H1 (cell line): ENCODE results near the gene LPAR2. TPM values are rescaled to one million over a fixed set of nuclear protein-coding genes. Genes with fewer than 3 reads are reported as not detected.

Experiments used
- polyA plus RNA-seq, 7 experiments: library from polyadenylated mRNA; depleted of rRNA in 3 of 7; stranded (reverse) in 5 of 7; unstranded in 2 of 7; fragments of >200 nt in 5 of 7; fragments of 200-250 nt in 2 of 7; gene quantifications; 1 replicate in 5 of 7; 2 replicates in 1 of 7; 4 replicates in 1 of 7; pipeline versions ENCODE4 v1.2.1 to v1.2.3, GENCODE V29; 2011 to 2013; ENCODE audit warnings: missing spikeins in 2 of 7, mixed read lengths in 2 of 7
- total RNA-seq: library from RNA; stranded (reverse); fragmentation: NEBNext Ultra II Directional; extraction: Animal tissue kit (Norgen Biotek cat#: 25700); gene quantifications from 2 replicates; pipeline ENCODE4 v1.2.1, GENCODE V29; 2021
- TF ChIP-seq, protein P1 (sequence below): fragments of 300-600 bp; sonication (generic); IDR thresholded peaks from 2 replicates; pipeline ENCODE4 v1.7.1; 2012; ENCODE audit warnings: low read length, moderate library complexity, mild to moderate bottlenecking, inconsistent platforms; ENCODE audit not compliant: insufficient replicate concordance

LPAR2 gene
- total and polyA plus RNA-seq, 2 of the 8 experiments (the other 6 are each of a cell fraction or from before 2014, with no cell fraction given): 47.6 to 70.2 TPM

DNA sequence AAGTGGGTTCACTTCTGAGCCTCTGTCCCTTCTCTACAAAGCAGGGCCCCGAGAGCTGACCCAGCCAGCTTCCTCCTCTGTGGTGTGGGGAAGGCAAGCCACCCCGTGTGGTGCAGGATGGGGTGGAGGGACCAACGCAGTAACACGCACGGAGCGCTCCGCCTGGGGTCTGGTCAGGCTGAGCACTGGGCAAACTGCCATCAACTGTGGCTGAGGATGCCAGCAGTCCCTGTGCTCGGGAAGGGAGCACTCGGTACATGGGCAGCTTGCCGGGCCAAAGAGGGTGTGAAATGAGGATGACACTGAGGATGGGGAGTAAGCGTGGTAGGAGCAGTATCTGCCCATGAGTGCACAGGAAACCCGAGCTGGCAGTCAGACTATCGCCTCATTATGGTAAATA is 23.1 kb upstream of the LPAR2 start (continued):
- TF ChIP-seq, protein P1, sequence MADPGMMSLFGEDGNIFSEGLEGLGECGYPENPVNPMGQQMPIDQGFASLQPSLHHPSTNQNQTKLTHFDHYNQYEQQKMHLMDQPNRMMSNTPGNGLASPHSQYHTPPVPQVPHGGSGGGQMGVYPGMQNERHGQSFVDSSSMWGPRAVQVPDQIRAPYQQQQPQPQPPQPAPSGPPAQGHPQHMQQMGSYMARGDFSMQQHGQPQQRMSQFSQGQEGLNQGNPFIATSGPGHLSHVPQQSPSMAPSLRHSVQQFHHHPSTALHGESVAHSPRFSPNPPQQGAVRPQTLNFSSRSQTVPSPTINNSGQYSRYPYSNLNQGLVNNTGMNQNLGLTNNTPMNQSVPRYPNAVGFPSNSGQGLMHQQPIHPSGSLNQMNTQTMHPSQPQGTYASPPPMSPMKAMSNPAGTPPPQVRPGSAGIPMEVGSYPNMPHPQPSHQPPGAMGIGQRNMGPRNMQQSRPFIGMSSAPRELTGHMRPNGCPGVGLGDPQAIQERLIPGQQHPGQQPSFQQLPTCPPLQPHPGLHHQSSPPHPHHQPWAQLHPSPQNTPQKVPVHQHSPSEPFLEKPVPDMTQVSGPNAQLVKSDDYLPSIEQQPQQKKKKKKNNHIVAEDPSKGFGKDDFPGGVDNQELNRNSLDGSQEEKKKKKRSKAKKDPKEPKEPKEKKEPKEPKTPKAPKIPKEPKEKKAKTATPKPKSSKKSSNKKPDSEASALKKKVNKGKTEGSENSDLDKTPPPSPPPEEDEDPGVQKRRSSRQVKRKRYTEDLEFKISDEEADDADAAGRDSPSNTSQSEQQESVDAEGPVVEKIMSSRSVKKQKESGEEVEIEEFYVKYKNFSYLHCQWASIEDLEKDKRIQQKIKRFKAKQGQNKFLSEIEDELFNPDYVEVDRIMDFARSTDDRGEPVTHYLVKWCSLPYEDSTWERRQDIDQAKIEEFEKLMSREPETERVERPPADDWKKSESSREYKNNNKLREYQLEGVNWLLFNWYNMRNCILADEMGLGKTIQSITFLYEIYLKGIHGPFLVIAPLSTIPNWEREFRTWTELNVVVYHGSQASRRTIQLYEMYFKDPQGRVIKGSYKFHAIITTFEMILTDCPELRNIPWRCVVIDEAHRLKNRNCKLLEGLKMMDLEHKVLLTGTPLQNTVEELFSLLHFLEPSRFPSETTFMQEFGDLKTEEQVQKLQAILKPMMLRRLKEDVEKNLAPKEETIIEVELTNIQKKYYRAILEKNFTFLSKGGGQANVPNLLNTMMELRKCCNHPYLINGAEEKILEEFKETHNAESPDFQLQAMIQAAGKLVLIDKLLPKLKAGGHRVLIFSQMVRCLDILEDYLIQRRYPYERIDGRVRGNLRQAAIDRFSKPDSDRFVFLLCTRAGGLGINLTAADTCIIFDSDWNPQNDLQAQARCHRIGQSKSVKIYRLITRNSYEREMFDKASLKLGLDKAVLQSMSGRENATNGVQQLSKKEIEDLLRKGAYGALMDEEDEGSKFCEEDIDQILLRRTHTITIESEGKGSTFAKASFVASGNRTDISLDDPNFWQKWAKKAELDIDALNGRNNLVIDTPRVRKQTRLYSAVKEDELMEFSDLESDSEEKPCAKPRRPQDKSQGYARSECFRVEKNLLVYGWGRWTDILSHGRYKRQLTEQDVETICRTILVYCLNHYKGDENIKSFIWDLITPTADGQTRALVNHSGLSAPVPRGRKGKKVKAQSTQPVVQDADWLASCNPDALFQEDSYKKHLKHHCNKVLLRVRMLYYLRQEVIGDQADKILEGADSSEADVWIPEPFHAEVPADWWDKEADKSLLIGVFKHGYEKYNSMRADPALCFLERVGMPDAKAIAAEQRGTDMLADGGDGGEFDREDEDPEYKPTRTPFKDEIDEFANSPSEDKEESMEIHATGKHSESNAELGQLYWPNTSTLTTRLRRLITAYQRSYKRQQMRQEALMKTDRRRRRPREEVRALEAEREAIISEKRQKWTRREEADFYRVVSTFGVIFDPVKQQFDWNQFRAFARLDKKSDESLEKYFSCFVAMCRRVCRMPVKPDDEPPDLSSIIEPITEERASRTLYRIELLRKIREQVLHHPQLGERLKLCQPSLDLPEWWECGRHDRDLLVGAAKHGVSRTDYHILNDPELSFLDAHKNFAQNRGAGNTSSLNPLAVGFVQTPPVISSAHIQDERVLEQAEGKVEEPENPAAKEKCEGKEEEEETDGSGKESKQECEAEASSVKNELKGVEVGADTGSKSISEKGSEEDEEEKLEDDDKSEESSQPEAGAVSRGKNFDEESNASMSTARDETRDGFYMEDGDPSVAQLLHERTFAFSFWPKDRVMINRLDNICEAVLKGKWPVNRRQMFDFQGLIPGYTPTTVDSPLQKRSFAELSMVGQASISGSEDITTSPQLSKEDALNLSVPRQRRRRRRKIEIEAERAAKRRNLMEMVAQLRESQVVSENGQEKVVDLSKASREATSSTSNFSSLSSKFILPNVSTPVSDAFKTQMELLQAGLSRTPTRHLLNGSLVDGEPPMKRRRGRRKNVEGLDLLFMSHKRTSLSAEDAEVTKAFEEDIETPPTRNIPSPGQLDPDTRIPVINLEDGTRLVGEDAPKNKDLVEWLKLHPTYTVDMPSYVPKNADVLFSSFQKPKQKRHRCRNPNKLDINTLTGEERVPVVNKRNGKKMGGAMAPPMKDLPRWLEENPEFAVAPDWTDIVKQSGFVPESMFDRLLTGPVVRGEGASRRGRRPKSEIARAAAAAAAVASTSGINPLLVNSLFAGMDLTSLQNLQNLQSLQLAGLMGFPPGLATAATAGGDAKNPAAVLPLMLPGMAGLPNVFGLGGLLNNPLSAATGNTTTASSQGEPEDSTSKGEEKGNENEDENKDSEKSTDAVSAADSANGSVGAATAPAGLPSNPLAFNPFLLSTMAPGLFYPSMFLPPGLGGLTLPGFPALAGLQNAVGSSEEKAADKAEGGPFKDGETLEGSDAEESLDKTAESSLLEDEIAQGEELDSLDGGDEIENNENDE: no peak
- TF ChIP-seq, all 59 proteins: peak for 0
